ENCODE results near the gene PGK2.

DNA sequence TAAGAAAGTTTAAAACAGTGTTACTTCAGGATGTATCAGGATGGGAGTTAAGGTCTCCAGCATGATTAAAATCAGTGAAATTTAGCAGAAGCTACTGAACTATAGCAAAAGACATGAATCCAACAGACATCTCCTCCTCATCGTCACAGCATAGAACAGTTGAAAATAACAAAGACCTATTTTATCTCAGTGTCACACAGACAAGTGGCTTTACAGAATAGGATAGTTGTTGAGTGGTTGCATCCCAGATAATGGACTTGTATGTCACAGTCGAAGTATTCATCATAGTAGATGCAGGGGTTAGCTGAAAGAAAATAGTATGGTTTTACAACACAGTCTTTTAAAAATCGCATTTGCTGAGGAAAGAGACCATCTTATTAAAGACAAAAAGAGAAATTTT, 48.1 kb upstream of the PGK2 start:
- TF ChIP-seq, protein P1, sequence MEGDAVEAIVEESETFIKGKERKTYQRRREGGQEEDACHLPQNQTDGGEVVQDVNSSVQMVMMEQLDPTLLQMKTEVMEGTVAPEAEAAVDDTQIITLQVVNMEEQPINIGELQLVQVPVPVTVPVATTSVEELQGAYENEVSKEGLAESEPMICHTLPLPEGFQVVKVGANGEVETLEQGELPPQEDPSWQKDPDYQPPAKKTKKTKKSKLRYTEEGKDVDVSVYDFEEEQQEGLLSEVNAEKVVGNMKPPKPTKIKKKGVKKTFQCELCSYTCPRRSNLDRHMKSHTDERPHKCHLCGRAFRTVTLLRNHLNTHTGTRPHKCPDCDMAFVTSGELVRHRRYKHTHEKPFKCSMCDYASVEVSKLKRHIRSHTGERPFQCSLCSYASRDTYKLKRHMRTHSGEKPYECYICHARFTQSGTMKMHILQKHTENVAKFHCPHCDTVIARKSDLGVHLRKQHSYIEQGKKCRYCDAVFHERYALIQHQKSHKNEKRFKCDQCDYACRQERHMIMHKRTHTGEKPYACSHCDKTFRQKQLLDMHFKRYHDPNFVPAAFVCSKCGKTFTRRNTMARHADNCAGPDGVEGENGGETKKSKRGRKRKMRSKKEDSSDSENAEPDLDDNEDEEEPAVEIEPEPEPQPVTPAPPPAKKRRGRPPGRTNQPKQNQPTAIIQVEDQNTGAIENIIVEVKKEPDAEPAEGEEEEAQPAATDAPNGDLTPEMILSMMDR (IDR thresholded peaks at IDR 0.05), result no peak
- no peak for TF ChIP-seq POLR2AphosphoS5 (IDR thresholded peaks at IDR 0.05)
